Measurements from ENCODE around the gene MYO5A.
A peak's percentile ranks its signal among the peaks of the same experiment; 100 is the strongest.

MYO5A gene

GRCh38 chr15:52360229-52361203 is 168.2 kb downstream of the MYO5A start:
- no peak overlapping the region for H3K27ac ChIP-seq

GRCh38 chr15:52359722-52360121 is 169.0 kb downstream of the MYO5A start:
- no peaks in the 10 kb centered on the region for H3K9me3 ChIP-seq
- no peaks in the 10 kb centered on the region for H3K4me1 ChIP-seq
- no peak overlapping the region for H3K9ac ChIP-seq
- no peak overlapping the region for H3K4me2 ChIP-seq
- H4K20me1 ChIP-seq: no peaks in the 10 kb centered on the region
- no peak overlapping the region for H3K27ac ChIP-seq
- H3K4me3 ChIP-seq: no peak overlapping the region
- peaks cover 64% of the 10 kb centered on the region for H3K36me3 ChIP-seq
- TF ChIP-seq Cebpa-rat (IDR thresholded peaks at IDR 0.05): no peak
- H3K27me3 ChIP-seq: no peaks in the 10 kb centered on the region

More at GRCh38 chr15:52360229-52361203, 168.2 kb downstream of the MYO5A start:
- Histone ChIP-seq H3K9me3 (no peaks in the 10 kb centered on the region), H3K4me3 (no peak overlapping the region), H3K4me2 (no peak overlapping the region), H3K9ac (no peak overlapping the region), H3K27me3 (no peaks in the 10 kb centered on the region), H3K4me1 (no peaks in the 10 kb centered on the region), H3K36me3 (peaks cover 72% of the 10 kb centered on the region), H4K20me1 (no peaks in the 10 kb centered on the region)
- TF ChIP-seq Cebpa-rat (IDR thresholded peaks at IDR 0.05): no peak

GRCh38 chr15:52357949-52358348 is 170.7 kb downstream of the MYO5A start:
- no peak overlapping the region for H3K4me3 ChIP-seq
- no peaks in the 10 kb centered on the region for H3K27me3 ChIP-seq
- H3K27ac ChIP-seq: no peak overlapping the region
- H4K20me1 ChIP-seq: no peaks in the 10 kb centered on the region
- H3K36me3 ChIP-seq: peaks cover 57% of the 10 kb centered on the region
- no peak overlapping the region for H3K4me2 ChIP-seq
- H3K4me1 ChIP-seq: no peaks in the 10 kb centered on the region
- H3K9ac ChIP-seq: no peak overlapping the region
- no peak for TF ChIP-seq Cebpa-rat (IDR thresholded peaks at IDR 0.05)
- H3K9me3 ChIP-seq: no peaks in the 10 kb centered on the region

- Histone ChIP-seq H3K9me3 (no peaks in the 10 kb centered on the region), H3K4me1 (no peaks in the 10 kb centered on the region), H3K27ac (no peak overlapping the region), H3K9ac (no peak overlapping the region), H3K4me3 (no peak overlapping the region), H4K20me1 (no peaks in the 10 kb centered on the region), H3K36me3 (peaks cover 50% of the 10 kb centered on the region), H3K27me3 (no peaks in the 10 kb centered on the region), H3K4me2 (no peak overlapping the region)
- no peak for TF ChIP-seq Cebpa-rat (IDR thresholded peaks at IDR 0.05)
Observed at GRCh38 chr15:52352086-52352485, 176.6 kb downstream of the MYO5A start.

GRCh38 chr15:52351206-52351908 is 177.3 kb downstream of the MYO5A start:
- Histone ChIP-seq H3K9ac (no peak overlapping the region), H3K4me1 (no peaks in the 10 kb centered on the region), H3K27me3 (no peaks in the 10 kb centered on the region), H3K9me3 (no peaks in the 10 kb centered on the region), H3K36me3 (peaks cover 52% of the 10 kb centered on the region), H3K4me2 (no peak overlapping the region), H4K20me1 (no peaks in the 10 kb centered on the region), H3K4me3 (no peak overlapping the region), H3K27ac (no peak overlapping the region)
- TF ChIP-seq Cebpa-rat (IDR thresholded peaks at IDR 0.05): peak; percentile 51; the same call in 1 of the 2 replicates

- no peak overlapping the region for H3K27ac ChIP-seq
- H3K4me1 ChIP-seq: no peaks in the 10 kb centered on the region
- H3K9me3 ChIP-seq: no peaks in the 10 kb centered on the region
- no peak overlapping the region for H3K9ac ChIP-seq
- no peaks in the 10 kb centered on the region for H3K27me3 ChIP-seq
- no peak overlapping the region for H3K4me3 ChIP-seq
- peaks cover 61% of the 10 kb centered on the region for H3K36me3 ChIP-seq
- no peaks in the 10 kb centered on the region for H4K20me1 ChIP-seq
- no peak overlapping the region for H3K4me2 ChIP-seq
- no peak for TF ChIP-seq Cebpa-rat (IDR thresholded peaks at IDR 0.05)
Observed at GRCh38 chr15:52350423-52350822, 178.3 kb downstream of the MYO5A start.

- no peaks in the 10 kb centered on the region for H3K4me1 ChIP-seq
- no peak overlapping the region for H3K9ac ChIP-seq
- H3K4me2 ChIP-seq: no peak overlapping the region
- peaks cover 72% of the 10 kb centered on the region for H3K36me3 ChIP-seq
- H3K9me3 ChIP-seq: no peaks in the 10 kb centered on the region
- TF ChIP-seq Cebpa-rat (IDR thresholded peaks at IDR 0.05): no peak
- H3K4me3 ChIP-seq: no peak overlapping the region
- H4K20me1 ChIP-seq: no peaks in the 10 kb centered on the region
- no peaks in the 10 kb centered on the region for H3K27me3 ChIP-seq
- H3K27ac ChIP-seq: no peak overlapping the region
Observed at GRCh38 chr15:52349052-52349700, 179.5 kb downstream of the MYO5A start.

- Histone ChIP-seq H3K9me3 (no peaks in the 10 kb centered on the region), H4K20me1 (no peaks in the 10 kb centered on the region), H3K36me3 (peaks cover 64% of the 10 kb centered on the region), H3K4me1 (no peaks in the 10 kb centered on the region), H3K27me3 (no peaks in the 10 kb centered on the region), H3K9ac (no peak overlapping the region), H3K4me3 (no peak overlapping the region), H3K27ac (no peak overlapping the region), H3K4me2 (no peak overlapping the region)
- no peak for TF ChIP-seq Cebpa-rat (IDR thresholded peaks at IDR 0.05)
Observed at GRCh38 chr15:52348056-52348745, 180.5 kb downstream of the MYO5A start.

GRCh38 chr15:52344592-52344991 is 184.1 kb downstream of the MYO5A start:
- TF ChIP-seq Cebpa-rat (IDR thresholded peaks at IDR 0.05): no peak
- H3K36me3 ChIP-seq: peaks cover 37% of the 10 kb centered on the region
- no peak overlapping the region for H3K27ac ChIP-seq
- no peak overlapping the region for H3K4me3 ChIP-seq
- H3K27me3 ChIP-seq: no peaks in the 10 kb centered on the region
- H3K4me1 ChIP-seq: no peaks in the 10 kb centered on the region
- no peak overlapping the region for H3K9ac ChIP-seq
- H4K20me1 ChIP-seq: no peaks in the 10 kb centered on the region
- no peak overlapping the region for H3K4me2 ChIP-seq
- no peaks in the 10 kb centered on the region for H3K9me3 ChIP-seq

Measured in BLaER1 (cell line).